H1 (cell line): ENCODE results near the gene NAB1. TPM values are rescaled to one million over a fixed set of nuclear protein-coding genes. Genes with fewer than 3 reads are reported as not detected.

ENCODE experiments used
- CHD7 ChIP-seq: fragments of 300-600 bp; sonication (generic); IDR thresholded peaks from 2 replicates; pipeline ENCODE4 v1.7.1; 2012; ENCODE audit warnings: low read length, moderate library complexity, mild to moderate bottlenecking, inconsistent platforms; ENCODE audit not compliant: insufficient replicate concordance
- CTBP2 ChIP-seq: IDR thresholded peaks from 2 replicates; pipeline ENCODE4 v1.7.0; 2011; ENCODE audit warnings: borderline replicate concordance, mild to moderate bottlenecking, moderate library complexity, mixed read lengths, low read length; ENCODE audit not compliant: insufficient read depth, insufficient read length
- POLR2A ChIP-seq, 2 experiments: IDR thresholded peaks; 1 replicate in 1 of 2; 2 replicates in 1 of 2; pipeline ENCODE4 v1.6.1; 2011; ENCODE audit warnings: low read depth in 2 of 2, low read length in 2 of 2, mild to moderate bottlenecking in 2 of 2; ENCODE audit errors: control extremely low read depth in 1 of 2
- polyA plus RNA-seq, 7 experiments: library from polyadenylated mRNA; depleted of rRNA in 3 of 7; stranded (reverse) in 5 of 7; unstranded in 2 of 7; fragments of >200 nt in 5 of 7; fragments of 200-250 nt in 2 of 7; gene quantifications; 1 replicate in 5 of 7; 2 replicates in 1 of 7; 4 replicates in 1 of 7; pipeline versions ENCODE4 v1.2.1 to v1.2.3, GENCODE V29; 2011 to 2013; ENCODE audit warnings: missing spikeins in 2 of 7, mixed read lengths in 2 of 7
- total RNA-seq: library from RNA; stranded (reverse); fragmentation: NEBNext Ultra II Directional; extraction: Animal tissue kit (Norgen Biotek cat#: 25700); gene quantifications from 2 replicates; pipeline ENCODE4 v1.2.1, GENCODE V29; 2021

NAB1 gene
- total and polyA plus RNA-seq, 2 of the 8 experiments (the other 6 are each of a cell fraction or from before 2014, with no cell fraction given) = 8.5 to 28.6 TPM

DNA sequence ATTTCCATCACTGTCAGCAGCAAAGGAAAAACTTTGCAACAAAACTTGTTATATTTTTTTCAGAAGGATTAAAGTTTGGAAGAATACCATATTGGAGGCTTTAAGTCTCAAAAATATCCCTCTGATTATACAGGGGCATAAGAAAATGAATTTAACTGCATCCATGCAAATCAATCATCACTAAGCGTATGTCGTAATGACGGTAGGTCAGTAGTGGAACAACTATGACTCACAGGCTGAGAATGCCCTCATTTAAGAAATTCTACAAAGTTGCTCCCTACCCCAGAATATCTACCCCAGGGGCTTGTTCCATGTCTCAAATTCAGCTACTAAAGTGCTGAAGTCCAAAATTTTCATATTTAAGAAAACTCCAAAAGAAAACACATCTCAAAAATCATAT, 12.5 kb upstream of the NAB1 start (continued):
- no peak for TF ChIP-seq CTBP2
- no peak for TF ChIP-seq POLR2A (IDR thresholded peaks at IDR 0.05; ENCODE audit: control extremely low read depth in 1 of 2, low read depth in 2 of 2, low read length in 2 of 2)
- no peak for TF ChIP-seq CHD7
- TF ChIP-seq, all 59 proteins: peak for 2
